ENCODE measurements around the gene MED15. TPM values are rescaled to one million over a fixed set of nuclear protein-coding genes. Genes with fewer than 3 reads are reported as not detected.
A peak's percentile ranks its signal among the peaks of the same experiment; 100 is the strongest.

MED15 gene
- total RNA-seq, 1 experiment from 2014 or later, result 94.7 TPM

- no peak overlapping the region for H3K4me3 Mint-ChIP-seq (ENCODE audit: unreplicated experiment)
- H3K4me1 ChIP-seq, result no peaks in the 10 kb centered on the region
- H3K36me3 Mint-ChIP-seq (ENCODE audit: insufficient read depth, unreplicated experiment), result peaks cover 3% of the 10 kb centered on the region
- no peaks in the 10 kb centered on the region for H3K9me3 Mint-ChIP-seq (ENCODE audit: unreplicated experiment)
- TF ChIP-seq CTCF (IDR thresholded peaks at IDR 0.05; ENCODE audit: insufficient read depth in 1 of 2, low read depth in 1 of 2, low read length in 1 of 2, severe bottlenecking in 1 of 2, unreplicated experiment in 1 of 2), result no peak
- intact Hi-C loops (cut with micrococcal nuclease; ENCODE audit: unreplicated experiment), result no loop called here
- no peaks in the 10 kb centered on the region for H3K27me3 ChIP-seq (replicated peaks; ENCODE audit: control insufficient read depth, insufficient read depth, low read length)
- no peaks in the 10 kb centered on the region for H3K4me1 Mint-ChIP-seq (ENCODE audit: low read depth, unreplicated experiment)
- H3K9me3 ChIP-seq, result no peaks in the 10 kb centered on the region
- ChIA-PET CTCF (no interaction called here), POLR2A (no interaction called here)
- H3K27ac Mint-ChIP-seq (ENCODE audit: unreplicated experiment), result no peak overlapping the region
- no TSS peak for BruUV-seq (replicated peaks)
- no peaks in the 10 kb centered on the region; the same call in 1 of the 2 replicates for H3K36me3 ChIP-seq (ENCODE audit: control insufficient read depth, insufficient read depth, low read length)
- DNase-seq, result no peak
- H3K4me3 ChIP-seq (ENCODE audit: low read depth, low read length), result no peak overlapping the region
- H3K27me3 Mint-ChIP-seq (ENCODE audit: insufficient read depth, unreplicated experiment), result no peaks in the 10 kb centered on the region
Observed at GRCh38 chr22:20491346-20491745, 16.1 kb upstream of the MED15 start.

- no peak for DNase-seq
Observed at GRCh38 chr22:20494978-20495860, 12.2 kb upstream of the MED15 start, which contains the start of gene KLHL22. TSS of gene KLHL22 (minus strand) at chr22:20495795. CDS start at chr22:20489211, 6,584 bp downstream.

More at GRCh38 chr22:20494978-20495860, 12.2 kb upstream of the MED15 start, which contains the start of gene KLHL22:
- H3K9me3 ChIP-seq, result no peaks in the 10 kb centered on the region
- Mint-ChIP-seq H3K9me3 (ENCODE audit: unreplicated experiment) (no peaks in the 10 kb centered on the region), H3K27me3 (ENCODE audit: insufficient read depth, unreplicated experiment) (no peaks in the 10 kb centered on the region), H3K36me3 (ENCODE audit: insufficient read depth, unreplicated experiment) (no peaks in the 10 kb centered on the region), H3K27ac (ENCODE audit: unreplicated experiment) (peak within 1 kb of the TSS; percentile 86), H3K4me3 (ENCODE audit: unreplicated experiment) (peak within 1 kb of the TSS; percentile 98), H3K4me1 (ENCODE audit: low read depth, unreplicated experiment) (peaks cover 6% of the 10 kb centered on the region)
- no TSS peak for BruUV-seq (replicated peaks)
- no peaks in the 10 kb centered on the region for H3K36me3 ChIP-seq (ENCODE audit: control insufficient read depth, insufficient read depth, low read length)
- no peaks in the 10 kb centered on the region for H3K4me1 ChIP-seq
- ChIA-PET CTCF (interaction anchor here (0.6 kb wide), 2 partner anchors 18 to 72 kb away, joined by 3 read pairs; no protein-coding TSS in a partner anchor), POLR2A (interaction anchor here (0.6 to 1.0 kb wide), 5 partner anchors 12 to 1065 kb away, joined by 4 to 8 read pairs (median 6); partner anchors contain the start of gene MED15)
- no peak for TF ChIP-seq CTCF (IDR thresholded peaks at IDR 0.05; ENCODE audit: insufficient read depth in 1 of 2, low read depth in 1 of 2, low read length in 1 of 2, severe bottlenecking in 1 of 2, unreplicated experiment in 1 of 2)
- peak within 1 kb of the TSS; percentile 53 for H3K4me3 ChIP-seq (ENCODE audit: low read depth, low read length)
- no peaks in the 10 kb centered on the region for H3K27me3 ChIP-seq (replicated peaks; ENCODE audit: control insufficient read depth, insufficient read depth, low read length)
- intact Hi-C loops (cut with micrococcal nuclease; ENCODE audit: unreplicated experiment), result no loop called here

Measured in Caco-2 (cell line).